Choroid plexus epithelial cell (primary cell): ENCODE results near the gene SLCO4C1.

Experiments
- DNase-seq: peaks from one replicate; pipeline ENCODE4 v3.0.0-alpha.2; 2010; ENCODE audit warnings: low read depth
- H3K4me3 ChIP-seq: 2 replicates; pipeline ENCODE4 v1.5.1; 2011; ENCODE audit warnings: low read depth, mild to moderate bottlenecking, control low read depth, low read length, moderate library complexity
- TF ChIP-seq, protein P1 (sequence below): conservative IDR thresholded peaks from 2 replicates; pipeline ENCODE4 v1.5.1; 2011; ENCODE audit warnings: low read depth, mild to moderate bottlenecking, control low read depth, inconsistent platforms, low read length, moderate library complexity

The SLCO4C1 gene

DNA sequence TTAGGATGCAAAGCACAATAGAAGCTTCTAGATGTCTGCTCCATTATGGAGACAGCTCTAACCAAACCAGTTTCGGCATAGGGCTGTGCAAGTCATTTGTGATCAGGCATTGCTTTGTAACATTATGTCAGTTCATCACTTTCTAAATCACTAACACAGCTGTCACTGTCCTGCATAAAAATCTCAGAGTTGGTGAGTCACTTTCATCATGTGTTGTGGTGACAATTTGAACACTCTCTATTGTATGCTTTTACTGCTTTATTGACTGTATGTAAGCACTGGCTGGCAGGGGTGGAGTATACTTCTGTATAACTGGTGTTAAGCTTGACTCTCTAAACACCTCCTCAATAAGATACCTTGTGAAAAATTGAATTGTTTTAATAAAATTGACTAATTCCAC, 77.9 kb downstream of the SLCO4C1 start:
- TF ChIP-seq, protein P1, sequence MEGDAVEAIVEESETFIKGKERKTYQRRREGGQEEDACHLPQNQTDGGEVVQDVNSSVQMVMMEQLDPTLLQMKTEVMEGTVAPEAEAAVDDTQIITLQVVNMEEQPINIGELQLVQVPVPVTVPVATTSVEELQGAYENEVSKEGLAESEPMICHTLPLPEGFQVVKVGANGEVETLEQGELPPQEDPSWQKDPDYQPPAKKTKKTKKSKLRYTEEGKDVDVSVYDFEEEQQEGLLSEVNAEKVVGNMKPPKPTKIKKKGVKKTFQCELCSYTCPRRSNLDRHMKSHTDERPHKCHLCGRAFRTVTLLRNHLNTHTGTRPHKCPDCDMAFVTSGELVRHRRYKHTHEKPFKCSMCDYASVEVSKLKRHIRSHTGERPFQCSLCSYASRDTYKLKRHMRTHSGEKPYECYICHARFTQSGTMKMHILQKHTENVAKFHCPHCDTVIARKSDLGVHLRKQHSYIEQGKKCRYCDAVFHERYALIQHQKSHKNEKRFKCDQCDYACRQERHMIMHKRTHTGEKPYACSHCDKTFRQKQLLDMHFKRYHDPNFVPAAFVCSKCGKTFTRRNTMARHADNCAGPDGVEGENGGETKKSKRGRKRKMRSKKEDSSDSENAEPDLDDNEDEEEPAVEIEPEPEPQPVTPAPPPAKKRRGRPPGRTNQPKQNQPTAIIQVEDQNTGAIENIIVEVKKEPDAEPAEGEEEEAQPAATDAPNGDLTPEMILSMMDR = no peak
- no peak for DNase-seq
- no peak overlapping the region for H3K4me3 ChIP-seq

DNA sequence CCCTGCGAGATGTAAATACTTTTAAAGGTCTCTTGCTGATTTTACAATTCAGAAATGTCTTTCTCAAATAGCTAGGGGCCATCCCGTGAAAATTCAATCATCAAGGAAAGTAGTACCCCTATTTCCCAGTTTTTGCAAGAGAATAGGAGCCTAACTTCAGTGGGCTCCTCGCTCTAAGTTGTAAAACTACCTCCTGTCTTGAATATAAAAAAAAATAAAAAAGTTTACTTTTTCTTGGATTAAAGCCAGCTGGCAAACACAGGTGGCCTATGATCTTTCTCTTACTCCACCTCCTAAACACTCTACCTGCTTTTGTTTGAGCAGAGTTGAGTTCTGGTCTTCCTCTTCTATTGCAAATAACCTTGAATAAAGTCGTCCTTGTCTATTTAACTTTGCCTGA, 79.4 kb downstream of the SLCO4C1 start:
- TF ChIP-seq, protein P1 = no peak
- H3K4me3 ChIP-seq = no peak overlapping the region
- DNase-seq = no peak

DNA sequence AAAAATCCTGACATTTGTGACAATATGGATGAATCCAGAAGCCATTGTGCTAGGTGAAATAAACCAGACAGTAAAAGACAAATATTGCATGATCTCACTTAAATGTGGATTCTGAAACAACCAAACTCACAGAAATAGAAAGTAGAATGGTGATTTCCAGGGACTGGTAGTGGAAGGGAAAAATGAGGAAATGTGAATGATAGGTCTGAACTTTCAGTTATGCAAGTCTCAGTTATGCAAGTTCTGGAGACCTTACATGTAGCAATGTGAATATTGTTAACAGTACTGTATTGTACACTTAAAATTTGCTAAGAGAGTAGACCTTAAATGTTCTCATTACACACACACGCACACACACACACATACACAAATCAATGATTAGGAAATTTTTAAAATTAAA, 84.9 kb downstream of the SLCO4C1 start:
- DNase-seq = no peak
- no peak overlapping the region for H3K4me3 ChIP-seq
- TF ChIP-seq, protein P1 = no peak

DNA sequence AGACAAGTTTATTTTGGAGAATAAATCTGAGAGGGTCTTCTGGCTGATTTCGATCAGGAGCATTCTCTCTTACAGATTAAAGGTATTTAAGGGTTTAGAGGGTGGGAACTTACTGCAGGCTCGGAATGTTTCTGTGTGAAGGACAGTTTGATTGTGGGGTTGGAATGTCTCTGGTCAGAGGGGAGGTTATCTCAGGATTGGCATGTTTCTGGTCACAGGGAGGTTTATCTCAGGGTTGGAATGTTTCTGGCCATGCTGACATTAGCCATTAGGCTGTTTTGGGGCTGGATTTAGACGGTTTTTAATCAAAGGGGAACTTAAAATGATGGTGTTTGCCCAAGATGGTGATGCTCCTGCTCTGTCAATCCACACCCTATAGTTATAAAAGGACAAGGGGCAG, 95.2 kb downstream of the SLCO4C1 start:
- TF ChIP-seq, protein P1 = no peak
- DNase-seq = no peak
- no peak overlapping the region for H3K4me3 ChIP-seq

DNA sequence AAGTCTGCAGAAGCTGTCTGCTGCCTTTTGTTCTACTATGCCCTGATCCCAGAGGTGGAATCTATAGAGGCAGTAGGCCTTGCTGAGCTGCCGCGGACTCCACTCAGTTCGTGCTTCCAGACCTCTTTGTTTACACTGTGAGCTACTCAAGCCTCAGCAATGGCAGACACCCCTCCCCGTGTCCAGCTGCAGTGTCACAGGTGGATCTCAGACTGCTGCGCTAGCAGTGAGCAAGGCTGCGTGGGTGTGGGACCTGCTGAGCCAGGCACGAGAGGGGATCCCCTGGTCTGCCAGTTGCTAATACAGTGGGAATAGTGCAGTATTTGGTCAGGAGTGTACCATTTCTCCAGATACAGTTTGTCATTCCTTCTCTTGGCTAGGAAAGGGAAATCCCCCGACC, 99.6 kb downstream of the SLCO4C1 start:
- DNase-seq = no peak
- H3K4me3 ChIP-seq = no peak overlapping the region
- TF ChIP-seq, protein P1 = no peak
